D721Med (cell line): ENCODE results near the gene SLC48A1.

Experiments used
- DNase-seq: peaks from one replicate; pipeline ENCODE4 v3.0.0; 2011; ENCODE audit warnings: low spot score; ENCODE audit not compliant: insufficient read length
- FAIRE-seq: peaks from 2 replicates; lab custom pipeline; 2011; peaks lifted over from hg19 to GRCh38; lab: Jason Lieb, UNC
- CTCF ChIP-seq: IDR thresholded peaks from 2 replicates; pipeline ENCODE4 v1.5.1; 2012; ENCODE audit warnings: mild to moderate bottlenecking, control low read depth; ENCODE audit not compliant: insufficient read depth; ENCODE audit errors: missing control alignments

SLC48A1 gene

GRCh38 chr12:47799357-47799955 lies 26.4 kb downstream of the SLC48A1 start:
- DNase-seq = no peak

GRCh38 chr12:47800582-47800981 lies 27.5 kb downstream of the SLC48A1 start:
- no peak for FAIRE-seq
- no peak for TF ChIP-seq CTCF
- DNase-seq = no peak

More at GRCh38 chr12:47799357-47799955, 26.4 kb downstream of the SLC48A1 start:
- no peak for FAIRE-seq
- no peak for TF ChIP-seq CTCF

GRCh38 chr12:47801170-47801903 lies 28.3 kb downstream of the SLC48A1 start:
- DNase-seq = no peak
- no peak for FAIRE-seq
- TF ChIP-seq CTCF = no peak

GRCh38 chr12:47801904-47802246 lies 28.8 kb downstream of the SLC48A1 start:
- DNase-seq (no peak), FAIRE-seq (no peak)
- TF ChIP-seq CTCF = no peak

GRCh38 chr12:47802312-47802711 lies 29.3 kb downstream of the SLC48A1 start:
- DNase-seq = no peak
- no peak for TF ChIP-seq CTCF
- no peak for FAIRE-seq

- DNase-seq = no peak
- TF ChIP-seq CTCF = no peak
- FAIRE-seq = no peak
Observed at GRCh38 chr12:47803191-47803875, 30.3 kb downstream of the SLC48A1 start.
